ENCODE results near the gene NHERF1. TPM values are rescaled to one million over a fixed set of nuclear protein-coding genes. Genes with fewer than 3 reads are reported as not detected.

Gene NHERF1
- total and polyA plus RNA-seq, 2 of the 4 experiments (the other 2 are of a cell fraction): 3.8 to 11.8 TPM

- no peak for TF ChIP-seq BHLHE40 (IDR thresholded peaks at IDR 0.05; ENCODE audit: low read depth, low read length)
Observed at GRCh38 chr17:74770498-74771318, 22.3 kb downstream of the NHERF1 start (continued).

DNA sequence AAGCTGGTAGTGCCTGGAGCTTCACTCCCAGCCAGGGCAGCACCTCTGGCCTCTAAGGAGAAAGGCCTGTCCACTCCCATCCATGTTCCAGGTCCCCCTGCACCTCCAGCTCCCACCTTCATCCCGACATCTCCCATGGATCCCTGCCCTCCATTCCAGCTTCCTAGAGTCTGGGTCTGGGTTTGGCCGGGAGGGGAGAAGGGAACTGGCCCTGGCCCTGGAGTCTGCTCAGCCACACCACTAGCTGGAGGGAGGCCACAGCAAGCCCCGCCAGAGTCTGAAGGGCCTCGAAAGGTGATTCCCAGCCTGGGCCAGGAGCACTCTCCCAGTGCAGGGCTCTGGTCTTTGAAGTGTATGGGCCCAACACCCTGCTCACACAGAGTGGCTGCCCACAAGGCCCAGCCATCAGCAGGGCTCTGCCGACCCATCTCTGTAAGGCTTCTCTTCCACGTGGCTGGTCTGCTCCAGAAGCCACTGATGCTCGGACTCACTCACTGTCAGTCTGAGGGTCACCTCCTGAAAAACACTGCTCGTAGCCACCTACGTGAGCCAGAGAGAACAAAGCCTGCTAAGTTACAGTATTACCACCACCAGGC, 23.0 kb downstream of the NHERF1 start:
- Histone ChIP-seq H2AK5ac (ENCODE audit: low read depth, low read length) (no peak overlapping the region), H3K36me3 (ENCODE audit: control insufficient read depth, insufficient read depth, low read length) (peaks cover 35% of the 10 kb centered on the region), H4K8ac (ENCODE audit: low read depth in 2 of 2, low read length in 2 of 2) (no peak overlapping the region), H3K9me3 (ENCODE audit: control insufficient read depth, insufficient read depth, low read length) (no peaks in the 10 kb centered on the region), H3K14ac (replicated peaks; ENCODE audit: low read depth, low read length) (no peak overlapping the region), H3K9ac (ENCODE audit: low read depth, low read length) (no peak overlapping the region), H3K23ac (ENCODE audit: low read depth, low read length) (no peak overlapping the region), H2AK9ac (replicated peaks; ENCODE audit: low read depth, low read length, poor library complexity) (no peak overlapping the region), H2BK15ac (ENCODE audit: low read depth, low read length) (no peak overlapping the region), H3K79me1 (ENCODE audit: low read depth in 1 of 2, low read length in 2 of 2) (peaks cover 21 to 32% of the 10 kb centered on the region in 2 experiments), H4K91ac (ENCODE audit: insufficient read depth, low read depth, low read length) (no peak overlapping the region), H3K56ac (ENCODE audit: extremely low read depth, insufficient read depth, low read length) (no peak overlapping the region), H3K18ac (ENCODE audit: low read depth, low read length) (no peak overlapping the region), H3K4me2 (ENCODE audit: low read depth, low read length) (no peak overlapping the region), H4K20me1 (ENCODE audit: insufficient read depth, low read length) (peaks cover 10% of the 10 kb centered on the region), H3K4me1 (ENCODE audit: control insufficient read depth, insufficient read depth, low read length) (peaks cover 15% of the 10 kb centered on the region), H2BK5ac (ENCODE audit: low read depth, low read length, poor library complexity, severe bottlenecking) (no peak overlapping the region), H3K27me3 (ENCODE audit: control insufficient read depth, insufficient read depth, low read length) (no peaks in the 10 kb centered on the region), H4K5ac (ENCODE audit: low read depth, low read length) (no peak overlapping the region), H3K4ac (ENCODE audit: low read depth, low read length) (no peak overlapping the region), H2BK20ac (ENCODE audit: low read depth, low read length) (no peak overlapping the region), H2AFZ (replicated peaks; ENCODE audit: low read length, poor library complexity) (no peak overlapping the region), H3K9me1 (ENCODE audit: insufficient read depth, low read length) (peaks cover 9% of the 10 kb centered on the region; the same call in 1 of the 2 replicates), H2BK120ac (ENCODE audit: low read depth, low read length) (no peak overlapping the region), H3K4me3 (ENCODE audit: insufficient read depth, low read depth, low read length) (no peak overlapping the region), H3K27ac (ENCODE audit: insufficient read depth, low read length) (no peak overlapping the region)
- 90% methylated on average over 4 of the region's 9 CpGs; no CpG with 5 or more reads in 1 of the 2 experiments for WGBS, 2 experiments (ENCODE audit: extremely low coverage in 2 of 2, insufficient read length in 1 of 2)
- intact Hi-C loops (cut with micrococcal nuclease) (no loop called here), dilution Hi-C loops (cut with HindIII; ENCODE audit: low sequenced_read_pairs, unreplicated experiment) (no loop called here), in situ Hi-C loops (cut with MboI; ENCODE audit: low sequenced_read_pairs) (no loop called here)
- POLR2A ChIA-PET (ENCODE audit: unreplicated experiment): no interaction called here
- no TSS peak for BruUV-seq (replicated peaks)
- CTCF ChIA-PET: interaction anchor here (0.6 to 1.2 kb wide), 2 partner anchors 12 to 25 kb away, joined by 4 to 5 read pairs; no protein-coding TSS in a partner anchor
- ATAC-seq (ENCODE audit: low read depth) (no peak), DNase-seq (no peak)
- TF ChIP-seq SMC3 (IDR thresholded peaks at IDR 0.05; ENCODE audit: low read depth, low read length) (no peak), NFE2L2 (IDR thresholded peaks at IDR 0.05; ENCODE audit: low read depth, low read length) (no peak), POLR2A (IDR thresholded peaks at IDR 0.05; ENCODE audit: low read depth, low read length) (no peak), RAD21 (IDR thresholded peaks at IDR 0.05; ENCODE audit: low read length) (no peak), MAFK (IDR thresholded peaks at IDR 0.05; ENCODE audit: low read depth, low read length) (no peak), CHD1 (IDR thresholded peaks at IDR 0.05; ENCODE audit: low read depth, low read length) (no peak), CTCF (conservative IDR thresholded peaks at IDR 0.05; ENCODE audit: low read depth, low read length) (no peak), BHLHE40 (IDR thresholded peaks at IDR 0.05; ENCODE audit: low read depth, low read length) (no peak), RCOR1 (IDR thresholded peaks at IDR 0.05; ENCODE audit: insufficient replicate concordance, low read length) (no peak), MXI1 (IDR thresholded peaks at IDR 0.05; ENCODE audit: borderline replicate concordance, low read depth, low read length) (no peak)
- TF ChIP-seq, protein P1, sequence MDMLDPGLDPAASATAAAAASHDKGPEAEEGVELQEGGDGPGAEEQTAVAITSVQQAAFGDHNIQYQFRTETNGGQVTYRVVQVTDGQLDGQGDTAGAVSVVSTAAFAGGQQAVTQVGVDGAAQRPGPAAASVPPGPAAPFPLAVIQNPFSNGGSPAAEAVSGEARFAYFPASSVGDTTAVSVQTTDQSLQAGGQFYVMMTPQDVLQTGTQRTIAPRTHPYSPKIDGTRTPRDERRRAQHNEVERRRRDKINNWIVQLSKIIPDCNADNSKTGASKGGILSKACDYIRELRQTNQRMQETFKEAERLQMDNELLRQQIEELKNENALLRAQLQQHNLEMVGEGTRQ (IDR thresholded peaks at IDR 0.05; ENCODE audit: low read depth, low read length): no peak
